ENCODE measurements around the gene BRD4.

DNA sequence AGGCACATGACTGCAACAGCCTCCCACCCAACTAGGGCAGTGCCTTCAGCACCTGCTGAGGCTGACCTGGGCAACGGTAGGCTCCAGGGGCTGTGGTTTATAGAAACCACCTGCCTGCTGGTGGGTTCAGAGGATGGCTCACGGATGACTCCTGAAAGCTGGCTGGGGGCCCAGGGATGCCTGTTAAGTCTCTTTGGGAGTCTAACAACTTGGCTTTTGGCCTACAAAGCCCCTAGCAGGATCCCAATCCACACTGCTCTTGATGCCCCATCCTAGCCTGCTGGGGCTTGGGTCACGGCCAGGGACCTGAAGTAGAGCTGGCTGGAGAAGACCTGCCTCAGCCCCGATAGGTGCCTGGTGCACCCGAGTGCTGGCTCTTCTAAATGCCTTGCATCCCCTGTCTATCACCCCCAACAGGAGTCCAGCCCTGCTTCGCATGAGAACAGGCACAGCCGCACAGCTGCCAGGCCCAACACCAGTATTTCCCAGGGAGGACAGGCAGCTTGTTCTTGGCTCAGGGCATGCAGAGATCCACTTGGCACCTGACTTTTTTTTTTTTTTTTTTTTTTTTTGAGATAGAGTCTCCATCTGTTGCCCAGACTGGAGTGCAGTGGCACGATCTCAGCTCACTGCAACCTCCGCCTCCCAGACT lies 91.0 kb downstream of the BRD4 start:
- TF ChIP-seq CTCF (IDR thresholded peaks at IDR 0.05) (no peak), POLR2A (IDR thresholded peaks at IDR 0.05) (no peak)

Data from Peyer's patch (tissue), 4 donors.